Activated T-helper 1 cell treated with anti-CD3 and anti-CD28 coated beads, Interleukin-2, amount 50 U/mL, for 16 hours (primary cell): Measurements from ENCODE around the gene S100A16.
"Not testable (repeated sequence)": the region's sequence is repeated elsewhere in the genome, so short reads cannot be mapped to it uniquely, and the experiment has no call there.

Source experiments
- DNase-seq, 2 donors: peaks; one replicate each; pipeline ENCODE4 v3.0.0-alpha.2; 2020; ENCODE audit warnings: low read depth in 1 of 2, low spot score in 1 of 2

Gene S100A16

GRCh38 chr1:153612755-153613331 is at the start of gene S100A16:
Gene S100A16, minus strand, starts transcription at chr1:153613137. Its CDS starts 4,986 bp downstream, at chr1:153608151.
- no peak for DNase-seq

GRCh38 chr1:153662269-153662668 is 49.3 kb upstream of the S100A16 start:
- no peak for DNase-seq

GRCh38 chr1:153661111-153661708 is 48.3 kb upstream of the S100A16 start:
- DNase-seq, result no peak

GRCh38 chr1:153659656-153660055 is 46.7 kb upstream of the S100A16 start:
- no peak for DNase-seq

- DNase-seq, result no peak
These were observed 46.2 kb upstream of the S100A16 start for GRCh38 chr1:153659175-153659534.

GRCh38 chr1:153658400-153659174 is 45.6 kb upstream of the S100A16 start, which contains the start of gene SNAPIN:
Gene SNAPIN, plus strand, starts transcription at chr1:153658703. Its CDS starts 41 bp downstream, at chr1:153658744.
- DNase-seq, result peak; percentile 77 to 82

- no peak for DNase-seq
These were observed 42.4 kb upstream of the S100A16 start for GRCh38 chr1:153655333-153655732.

- DNase-seq, result no peak
These were observed 40.0 kb upstream of the S100A16 start for GRCh38 chr1:153652805-153653500.

GRCh38 chr1:153651771-153652170 is 38.8 kb upstream of the S100A16 start:
- DNase-seq, result no peak

GRCh38 chr1:153649863-153650235 is 36.9 kb upstream of the S100A16 start:
- no peak for DNase-seq

GRCh38 chr1:153649137-153649862 is 36.4 kb upstream of the S100A16 start:
- DNase-seq, result no peak

- DNase-seq, result no peak
These were observed 35.2 kb upstream of the S100A16 start for GRCh38 chr1:153648000-153648643.

- DNase-seq, result no peak
These were observed 34.4 kb upstream of the S100A16 start for GRCh38 chr1:153647346-153647714.

- no peak for DNase-seq
These were observed 33.9 kb upstream of the S100A16 start for GRCh38 chr1:153646672-153647345.

GRCh38 chr1:153643816-153644215 is 30.9 kb upstream of the S100A16 start:
- no peak for DNase-seq

- no peak for DNase-seq
These were observed 30.2 kb upstream of the S100A16 start for GRCh38 chr1:153643100-153643499.

GRCh38 chr1:153642161-153642560 is 29.2 kb upstream of the S100A16 start:
- no peak for DNase-seq

GRCh38 chr1:153640861-153641260 is 27.9 kb upstream of the S100A16 start:
- DNase-seq, result no peak

GRCh38 chr1:153640213-153640612 is 27.3 kb upstream of the S100A16 start:
- DNase-seq, result not testable (repeated sequence)

GRCh38 chr1:153639280-153639679 is 26.3 kb upstream of the S100A16 start:
- no peak for DNase-seq
